GM13976 (cell line): ENCODE measurements around the gene UBE2O.
"Not testable (repeated sequence)": the region's sequence is repeated elsewhere in the genome, so short reads cannot be mapped to it uniquely, and the experiment has no call there.

Source experiments
- DNase-seq: peaks from one replicate; pipeline ENCODE4 v3.0.0; 2012; ENCODE audit warnings: low spot score
- CTCF ChIP-seq: IDR thresholded peaks from 2 replicates; pipeline ENCODE4 v1.5.1; 2012; ENCODE audit warnings: borderline replicate concordance, mild to moderate bottlenecking; ENCODE audit not compliant: insufficient read depth; ENCODE audit errors: extremely low read depth, missing control alignments, control extremely low read depth
- in situ Hi-C: fragments of 300-500 bp; cut with MboI; formaldehyde crosslinking; loops from one replicate; pipeline ENCODE4 v1.12.0; 2022; ENCODE audit warnings: low sequenced_read_pairs, mixed read lengths, inconsistent platforms; ENCODE audit not compliant: unreplicated experiment

The UBE2O gene

GRCh38 chr17:76367642-76368041 is 85.3 kb downstream of the UBE2O start:
- TF ChIP-seq CTCF: no peak
- in situ Hi-C loops: no loop called here

GRCh38 chr17:76366247-76366646 is 86.7 kb downstream of the UBE2O start:
- in situ Hi-C loops: no loop called here
- TF ChIP-seq CTCF: no peak
- DNase-seq: no peak

More at GRCh38 chr17:76367642-76368041, 85.3 kb downstream of the UBE2O start:
- DNase-seq: no peak

- in situ Hi-C loops: no loop called here
- DNase-seq: no peak
- peak; percentile 50 for TF ChIP-seq CTCF
Observed at GRCh38 chr17:76365256-76365903, 87.6 kb downstream of the UBE2O start.

- DNase-seq: no peak
- TF ChIP-seq CTCF: no peak
- in situ Hi-C loops: no loop called here
Observed at GRCh38 chr17:76363107-76363842, 89.7 kb downstream of the UBE2O start.

- in situ Hi-C loops: no loop called here
- DNase-seq: no peak
- no peak for TF ChIP-seq CTCF
Observed at GRCh38 chr17:76360461-76360860, 92.5 kb downstream of the UBE2O start.

- DNase-seq, in situ Hi-C loops: not testable (repeated sequence)
Observed at GRCh38 chr17:76359776-76360175, 93.2 kb downstream of the UBE2O start.

- DNase-seq: no peak
- in situ Hi-C loops: no loop called here
- TF ChIP-seq CTCF: no peak
Observed at GRCh38 chr17:76359375-76359774, 93.6 kb downstream of the UBE2O start.
